Stimulated activated CD8-positive, alpha-beta memory T cell treated with anti-CD3 and anti-CD28 coated beads, Interleukin-15, amount 100 ng/mL, for 4 hours (primary cell): ENCODE data around the gene SHROOM3.
"Not testable (repeated sequence)": the region's sequence is repeated elsewhere in the genome, so short reads cannot be mapped to it uniquely, and the experiment has no call there.

ENCODE experiments used
- DNase-seq, 2 donors: peaks; one replicate each; pipeline ENCODE4 v3.0.0-alpha.2; 2020; ENCODE audit warnings: low read depth in 2 of 2

Gene SHROOM3

GRCh38 chr4:76592460-76592859, 157.4 kb downstream of the SHROOM3 start:
- no peak for DNase-seq

DNA sequence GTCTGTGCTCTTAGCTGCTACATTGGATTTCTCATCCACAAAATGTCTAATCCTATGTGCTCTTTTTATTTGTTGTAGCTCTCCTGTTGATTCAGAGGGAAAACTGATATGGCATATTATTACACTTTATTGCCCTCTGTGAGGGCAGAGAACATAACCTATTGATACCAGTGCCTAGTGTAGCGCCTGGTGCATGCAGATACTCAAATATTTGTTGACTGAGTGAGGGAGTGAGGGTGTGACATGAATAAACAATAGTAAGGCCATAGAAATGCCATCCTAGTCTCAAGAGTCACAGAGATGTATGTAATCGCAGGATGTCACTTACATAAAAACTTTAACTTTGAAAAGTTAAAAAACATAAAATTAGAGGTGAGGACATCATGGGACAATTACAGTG, 159.1 kb downstream of the SHROOM3 start:
- DNase-seq, result no peak

- DNase-seq, result no peak
Observed at GRCh38 chr4:76595435-76595834, 160.4 kb downstream of the SHROOM3 start.

DNA sequence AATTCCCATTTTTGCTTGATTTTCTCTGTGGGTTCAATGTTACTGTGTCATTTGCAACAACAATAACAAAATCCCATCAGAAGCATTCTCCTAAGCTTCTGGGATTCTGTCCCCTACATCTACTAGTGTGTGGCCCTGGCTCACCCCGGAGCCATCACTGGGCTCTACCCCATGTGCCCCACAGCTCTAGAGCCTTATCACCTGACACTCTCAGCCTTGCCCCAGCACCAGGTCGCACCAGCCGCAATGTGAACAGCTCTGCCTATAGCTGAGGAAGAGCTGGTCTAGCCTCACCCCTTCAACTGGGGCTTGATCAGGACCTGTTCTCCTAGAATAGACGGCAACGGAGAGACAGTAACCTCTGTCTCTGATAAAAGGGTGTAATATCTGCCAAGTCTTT, 161.7 kb downstream of the SHROOM3 start:
- no peak for DNase-seq

DNA sequence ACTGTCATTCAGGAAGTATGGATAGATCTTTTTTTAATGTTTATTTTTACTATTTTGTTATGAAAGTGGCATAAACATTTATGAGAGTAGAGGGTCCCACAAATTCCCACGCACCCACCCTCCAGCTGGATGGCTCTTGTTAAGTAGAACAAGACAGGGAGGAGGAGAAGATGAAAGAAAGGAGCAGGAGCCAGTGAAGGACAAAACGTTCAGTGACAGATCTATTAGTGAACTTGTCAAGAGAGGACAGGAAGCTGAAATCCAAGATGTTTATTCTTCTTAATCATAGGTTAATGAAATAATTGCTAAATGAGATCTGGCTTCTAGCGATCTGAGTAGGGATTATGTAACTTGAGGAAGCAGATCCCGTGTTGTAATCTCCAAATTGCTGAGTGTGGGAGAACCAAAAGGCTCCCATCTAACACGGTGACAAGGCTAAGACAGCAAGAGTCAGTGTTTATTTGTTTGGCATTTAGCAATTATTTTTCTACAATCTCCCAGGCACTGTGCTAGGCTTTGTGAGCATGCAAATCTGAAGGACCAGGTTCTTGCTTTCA, 162.5 kb downstream of the SHROOM3 start:
- no peak for DNase-seq

DNA sequence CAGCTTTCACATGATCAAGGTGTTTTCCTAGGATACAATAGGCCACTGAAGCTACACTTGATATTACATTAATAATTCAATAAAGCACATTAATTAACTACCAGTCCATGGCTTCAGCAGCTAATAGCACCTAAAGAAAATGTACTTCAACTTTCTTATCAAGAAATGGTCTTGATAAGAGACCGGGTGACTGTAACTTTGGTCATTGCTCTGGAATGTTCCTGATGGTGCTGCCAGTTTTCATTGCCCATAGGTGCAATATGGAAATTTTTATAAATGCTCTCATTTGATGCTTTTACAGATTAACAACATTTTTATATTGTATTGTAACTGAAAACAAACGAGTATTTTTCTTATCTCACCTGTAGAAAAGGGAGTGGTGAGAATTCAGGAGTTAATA, 165.4 kb downstream of the SHROOM3 start:
- no peak for DNase-seq

DNA sequence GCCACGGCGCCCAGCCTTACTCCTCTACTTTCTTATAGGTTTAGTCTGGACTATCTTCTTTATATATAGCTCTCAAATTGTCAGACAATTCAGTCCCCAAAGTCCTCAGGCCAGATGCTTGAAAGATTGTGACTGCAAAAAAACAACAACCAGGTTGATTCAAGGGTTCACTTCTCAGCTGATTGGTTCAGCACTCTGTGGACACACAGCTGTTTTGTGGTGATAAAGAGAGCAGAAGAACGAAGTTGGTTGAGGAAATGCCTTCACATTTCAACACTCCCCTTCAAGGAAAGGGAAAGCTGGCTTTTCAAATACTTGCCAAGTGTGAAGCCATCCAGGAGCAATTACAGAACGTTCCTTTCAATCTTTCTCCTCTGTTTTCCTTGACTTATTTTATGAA, 166.8 kb downstream of the SHROOM3 start:
- no peak for DNase-seq

GRCh38 chr4:76605099-76605563, 170.1 kb downstream of the SHROOM3 start:
- no peak for DNase-seq

GRCh38 chr4:76606645-76607265, 171.7 kb downstream of the SHROOM3 start:
- no peak for DNase-seq

DNA sequence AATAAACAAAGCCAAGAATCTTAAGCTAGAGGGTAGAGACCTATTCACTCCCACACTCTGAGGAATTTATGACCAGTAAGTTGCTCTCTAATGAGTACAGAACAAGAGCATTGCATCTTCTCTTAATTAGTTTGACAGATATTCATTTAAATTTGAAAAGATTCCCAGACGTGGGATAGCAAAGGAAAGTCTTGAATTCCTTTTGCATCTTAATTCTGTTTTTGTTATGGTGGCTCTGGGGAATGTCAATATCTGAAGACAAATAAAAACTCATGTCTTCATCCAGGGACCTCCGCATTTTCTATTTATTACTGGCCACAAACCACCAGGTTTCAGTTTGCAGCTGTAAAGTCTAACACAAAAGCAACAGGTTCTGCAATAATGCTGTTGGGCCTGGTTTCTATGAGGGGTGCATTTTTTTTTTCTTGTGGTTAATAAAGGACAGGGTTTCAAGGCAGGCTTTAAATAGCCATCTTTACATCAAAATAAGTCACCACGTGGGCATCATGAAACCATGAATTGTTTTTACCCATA, 172.3 kb downstream of the SHROOM3 start:
- no peak for DNase-seq

- DNase-seq, result no peak
Observed at GRCh38 chr4:76607846-76608245, 172.8 kb downstream of the SHROOM3 start.

- not testable (repeated sequence) for DNase-seq
Observed at GRCh38 chr4:76608549-76608948, 173.5 kb downstream of the SHROOM3 start.

GRCh38 chr4:76610751-76611547, 175.9 kb downstream of the SHROOM3 start:
- DNase-seq, result no peak

DNA sequence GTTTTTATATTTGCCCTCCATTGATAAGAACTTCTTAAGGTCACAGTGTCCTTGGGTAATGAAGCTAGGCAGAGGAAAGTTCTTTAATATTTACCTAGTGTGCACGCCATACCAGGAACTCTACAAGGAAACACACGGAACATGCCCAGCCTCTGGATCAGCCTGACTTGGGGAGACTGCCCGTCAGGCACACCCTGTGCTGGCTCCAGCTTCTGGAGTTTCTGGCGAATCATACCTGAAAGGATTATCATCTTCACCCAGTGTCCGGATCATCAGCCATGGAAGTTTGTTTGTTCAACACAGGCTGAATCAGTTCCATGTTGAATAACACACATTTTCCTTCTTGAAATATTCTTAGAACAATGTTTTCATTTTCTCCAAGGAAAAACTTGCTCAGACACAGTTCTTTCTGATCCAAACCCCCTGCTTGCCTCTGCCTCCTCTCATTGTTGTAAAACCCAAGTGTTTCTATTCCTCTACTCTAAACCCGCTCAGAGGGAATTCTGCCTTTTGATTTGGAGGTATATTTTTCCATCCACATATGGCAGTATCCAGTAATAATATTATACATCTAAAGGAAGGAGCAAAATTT, 176.7 kb downstream of the SHROOM3 start:
- DNase-seq, result no peak

GRCh38 chr4:76614589-76614988, 179.6 kb downstream of the SHROOM3 start:
- no peak for DNase-seq

DNA sequence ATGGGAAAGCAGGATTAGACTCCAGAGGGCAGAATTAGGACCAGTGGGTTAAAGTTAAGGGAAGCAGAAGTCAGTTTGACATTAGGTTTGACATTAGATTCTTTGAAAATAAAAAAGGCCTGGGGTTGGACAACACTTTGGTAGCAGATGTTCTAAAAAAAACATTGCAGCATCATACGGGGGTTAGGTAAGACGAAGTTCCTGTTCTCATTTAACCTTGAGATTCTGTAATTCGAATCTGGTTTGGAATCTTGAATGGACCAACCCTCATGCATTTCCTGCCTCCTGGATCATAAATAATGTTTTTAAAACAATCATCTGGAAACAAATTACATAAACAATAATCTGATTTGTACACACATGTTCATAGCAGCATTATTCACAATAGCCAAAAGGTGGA, 181.0 kb downstream of the SHROOM3 start:
- no peak for DNase-seq

DNA sequence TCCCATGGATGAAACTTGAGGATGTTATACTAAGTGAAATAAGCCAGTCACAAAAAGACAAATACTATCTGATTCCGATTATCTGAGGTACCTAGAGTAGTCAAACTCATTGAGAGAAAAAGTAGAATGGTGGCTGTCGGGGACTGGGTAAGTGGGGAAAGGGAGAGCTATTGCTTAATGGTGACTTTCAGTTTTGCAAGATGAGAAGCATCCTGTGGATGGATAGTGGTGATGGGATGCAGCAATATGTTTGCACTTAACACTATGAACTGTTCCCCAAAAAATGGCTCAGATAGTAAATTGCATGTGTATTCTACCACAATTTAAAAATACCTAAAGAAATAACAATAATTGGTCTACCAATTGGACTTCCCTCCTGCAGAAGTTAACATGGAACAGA, 181.5 kb downstream of the SHROOM3 start:
- no peak for DNase-seq

GRCh38 chr4:76620723-76621468, 185.9 kb downstream of the SHROOM3 start:
- no peak for DNase-seq

DNA sequence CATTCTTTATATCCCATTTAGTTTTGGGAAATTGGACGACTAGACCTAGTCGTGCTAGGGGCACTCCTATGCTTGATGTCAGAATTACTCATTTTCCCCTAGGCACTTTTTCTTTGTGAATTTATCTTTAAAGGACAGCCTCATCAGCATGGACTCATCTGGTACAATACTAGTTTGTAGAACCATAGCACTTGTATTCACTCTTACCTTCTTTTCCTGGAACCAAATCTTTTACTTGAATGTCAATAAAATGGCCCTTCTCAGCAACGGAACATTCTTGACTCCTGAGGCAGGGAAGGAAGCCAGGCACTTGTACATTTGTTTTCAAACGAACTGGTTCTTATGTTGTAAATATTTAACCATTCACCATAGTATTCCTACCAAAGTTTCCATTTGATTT, 187.1 kb downstream of the SHROOM3 start:
- DNase-seq, result no peak

- DNase-seq, result no peak
Observed at GRCh38 chr4:76622717-76623116, 187.7 kb downstream of the SHROOM3 start.

GRCh38 chr4:76623217-76624045, 188.4 kb downstream of the SHROOM3 start:
- DNase-seq, result no peak
